SKM-1 treated with dmso at 0.1 percent for 144 hours (cell line): ENCODE results near the gene ARMH4.
A peak's percentile ranks its signal among the peaks of the same experiment; 100 is the strongest.

Experiments used
- DNase-seq: peaks from one replicate; lab custom pipeline; 2025; ENCODE audit not compliant: unreplicated experiment; lab: John Stamatoyannopoulos, UW

ARMH4 gene

DNA sequence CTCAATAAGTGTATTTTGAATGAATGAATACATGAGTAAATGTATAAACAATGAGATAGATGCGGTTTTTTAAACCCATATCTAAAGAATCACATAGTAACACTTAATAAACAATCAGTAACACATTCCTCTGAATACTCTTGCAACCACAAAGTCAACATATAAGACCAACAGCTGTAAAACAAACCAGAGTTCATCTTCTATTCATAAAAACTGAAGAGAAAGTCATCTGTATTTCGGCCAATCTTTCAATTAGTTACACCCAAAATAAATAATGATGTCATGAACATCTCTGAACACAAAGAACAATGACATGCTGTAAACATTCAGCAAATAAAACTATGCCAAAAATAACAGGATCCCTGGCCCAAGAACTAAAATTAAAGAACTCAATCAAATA is 47.2 kb downstream of the ARMH4 start:
- DNase-seq = no peak

DNA sequence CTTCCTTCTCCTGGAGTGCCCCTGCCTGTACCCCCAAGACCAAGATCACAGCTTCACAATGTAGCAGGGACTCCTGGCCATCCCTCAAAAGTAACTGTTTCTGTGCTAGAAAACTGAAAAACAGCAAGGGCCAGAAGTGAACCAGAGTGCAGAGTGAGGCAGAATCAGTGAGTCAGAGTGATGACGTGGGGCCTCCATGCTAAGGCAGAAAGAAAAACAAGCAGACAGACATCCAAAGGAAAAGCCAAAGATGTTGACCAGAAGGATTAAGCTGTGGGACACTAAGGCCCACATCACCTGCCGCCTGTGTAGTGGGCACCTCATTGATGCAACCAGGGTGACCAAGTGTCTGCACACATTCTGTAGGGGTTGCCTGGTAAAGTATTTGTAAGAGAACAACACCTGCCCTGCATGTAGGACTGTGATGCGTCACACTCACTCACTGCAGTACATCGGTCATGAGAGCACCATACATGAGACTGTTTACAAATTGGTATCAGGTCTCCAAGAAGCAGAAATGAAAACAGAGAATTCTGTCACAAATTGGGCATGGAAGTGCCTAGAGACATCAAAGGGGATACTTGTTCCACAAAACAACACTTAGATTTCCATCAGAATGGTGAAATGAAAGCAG is 51.2 kb downstream of the ARMH4 start:
- no peak for DNase-seq

DNA sequence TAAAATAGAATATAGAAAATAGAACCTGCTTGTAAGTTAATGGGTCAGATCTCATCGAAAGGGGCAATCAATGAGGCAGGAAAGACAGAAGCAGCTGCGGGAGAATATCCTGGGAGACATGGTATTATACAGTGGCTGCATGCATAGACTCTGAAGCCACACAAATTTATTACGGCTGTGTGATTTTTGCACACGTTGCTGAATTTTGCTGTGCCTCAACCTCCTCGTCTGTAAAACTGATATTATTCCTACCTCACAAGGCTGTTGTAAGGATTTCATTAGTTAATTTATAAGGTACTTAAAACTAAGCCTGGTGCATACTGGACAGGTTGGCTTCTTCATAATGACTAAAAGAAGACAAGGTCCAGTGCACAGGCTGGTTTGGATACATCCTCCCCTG is 52.3 kb downstream of the ARMH4 start:
- no peak for DNase-seq

DNA sequence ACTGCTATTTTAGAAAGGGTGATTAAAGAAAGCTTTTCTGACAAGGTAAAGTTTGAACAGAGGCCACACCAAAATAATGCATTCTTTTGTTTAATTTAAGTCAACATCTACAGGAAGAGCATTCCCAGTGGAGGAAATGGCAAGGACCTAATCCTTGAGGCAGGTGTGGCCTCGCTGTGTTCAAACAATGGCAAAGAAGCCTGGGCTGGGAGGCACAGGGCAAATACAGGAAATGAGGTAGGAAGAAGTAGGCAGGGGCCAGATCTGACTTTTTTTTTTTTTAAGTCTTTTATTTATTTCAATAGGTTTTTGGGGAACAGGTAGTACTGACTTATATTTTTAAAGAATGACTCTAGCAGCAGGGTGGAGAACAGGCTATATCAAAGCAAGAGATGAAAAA is 53.5 kb downstream of the ARMH4 start:
- no peak for DNase-seq

DNA sequence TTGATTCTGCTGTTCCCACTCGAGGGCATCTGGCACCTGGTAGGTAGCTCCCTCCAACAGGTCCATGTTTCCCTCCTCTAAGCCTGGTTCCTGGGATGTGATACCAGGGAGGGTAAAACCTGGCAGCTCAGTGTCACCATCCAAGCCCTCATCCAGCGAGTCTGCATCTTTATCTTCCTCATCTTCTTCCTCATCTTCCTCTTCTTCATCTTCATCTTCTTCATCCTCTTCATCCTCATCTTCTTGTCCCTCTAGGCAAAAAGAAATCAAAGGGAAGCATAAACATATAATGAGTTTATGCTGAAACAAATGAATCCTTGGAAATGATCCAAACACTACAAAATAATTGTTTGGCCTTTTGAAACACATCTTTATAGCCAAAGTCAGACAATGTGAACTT is 55.3 kb downstream of the ARMH4 start:
- DNase-seq = no peak

DNA sequence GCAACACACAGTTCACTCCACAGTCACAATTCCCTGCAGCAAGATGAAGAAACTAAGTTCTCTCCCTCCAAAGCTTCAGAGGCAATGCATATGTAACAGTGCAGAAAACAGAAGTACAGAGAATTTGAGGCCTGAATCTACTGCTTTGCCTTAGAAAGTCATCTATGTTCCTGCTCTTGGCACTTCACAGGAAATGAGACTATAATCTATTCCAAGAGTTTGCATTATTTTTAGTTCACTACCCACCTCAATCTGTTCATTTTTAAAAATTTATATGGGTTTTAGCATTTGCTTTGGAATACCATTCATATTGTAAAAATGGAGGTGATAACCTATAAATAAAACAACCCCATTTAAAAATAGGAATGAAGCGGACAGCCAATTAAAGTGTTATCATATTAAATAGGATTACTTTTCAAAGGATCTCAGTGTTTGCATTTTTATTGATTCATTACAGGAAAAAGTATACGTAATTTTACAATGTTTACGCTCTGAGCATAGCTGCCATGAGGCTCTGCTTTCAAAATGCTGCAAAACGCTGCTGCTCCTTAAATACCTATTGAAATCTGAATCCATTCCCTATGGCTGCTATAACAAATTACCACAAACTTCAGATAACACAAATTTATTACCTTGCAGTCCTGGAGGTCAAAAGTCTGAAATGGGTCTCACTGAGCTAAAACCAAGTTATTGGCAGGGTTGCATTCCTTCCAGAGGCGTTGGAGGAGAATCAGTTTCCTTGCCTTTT is 60.0 kb downstream of the ARMH4 start:
- DNase-seq = no peak

DNA sequence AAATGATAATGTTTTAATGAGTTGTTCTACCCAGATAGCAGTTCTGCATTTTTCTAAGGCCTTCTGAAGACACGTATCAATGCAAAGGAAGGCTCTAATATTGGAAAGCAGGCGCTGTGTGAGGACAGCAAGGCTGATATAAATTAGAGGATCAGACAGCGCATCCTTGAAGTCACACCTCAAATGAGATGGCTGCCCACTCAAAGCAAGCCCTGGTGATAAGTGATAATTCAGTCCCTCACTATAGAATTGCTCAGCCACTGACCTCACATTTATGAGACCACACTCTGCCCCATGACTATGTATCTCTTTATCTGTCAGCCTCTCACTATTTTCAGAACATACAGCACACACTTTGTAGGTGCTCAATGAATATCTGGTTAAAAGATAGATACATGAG is 62.4 kb downstream of the ARMH4 start:
- DNase-seq = no peak

DNA sequence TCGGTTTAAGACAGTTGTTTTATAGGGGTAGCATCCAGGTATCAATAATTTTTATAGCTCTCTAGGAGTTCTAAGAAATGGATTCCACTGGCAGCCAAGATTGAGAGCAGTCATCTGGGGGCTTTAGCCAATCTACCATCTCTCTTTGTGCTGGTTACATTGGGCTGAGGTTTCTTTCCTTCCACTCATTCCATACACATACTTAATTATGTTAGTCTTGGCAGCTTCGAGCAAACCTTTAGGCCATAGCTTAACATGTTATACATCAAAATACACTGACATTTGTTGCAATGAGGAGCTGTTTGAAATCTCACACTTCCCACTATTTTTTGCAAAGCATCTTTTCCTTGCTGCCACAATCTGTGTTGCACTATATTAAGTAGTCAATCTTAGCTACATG is 63.1 kb downstream of the ARMH4 start:
- DNase-seq = no peak

DNA sequence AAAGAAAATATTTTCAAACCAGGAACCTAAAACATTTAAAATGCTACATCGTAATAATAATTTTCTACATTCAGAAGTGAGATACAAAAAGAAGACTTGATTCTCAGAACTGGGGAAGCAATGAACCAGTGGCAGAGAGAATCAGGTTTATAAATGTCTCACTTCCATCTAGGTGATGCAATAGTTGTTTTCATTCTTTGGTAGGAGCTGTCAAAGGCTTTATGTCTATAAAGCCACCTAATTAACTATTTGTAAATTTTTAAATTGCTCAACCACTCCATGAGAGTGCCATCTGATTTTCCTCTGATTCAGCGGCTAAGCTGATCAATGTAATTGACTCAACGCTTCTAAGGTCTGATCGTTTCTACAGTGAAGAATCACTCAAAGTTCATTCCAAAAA is 66.1 kb downstream of the ARMH4 start:
- DNase-seq = no peak

DNA sequence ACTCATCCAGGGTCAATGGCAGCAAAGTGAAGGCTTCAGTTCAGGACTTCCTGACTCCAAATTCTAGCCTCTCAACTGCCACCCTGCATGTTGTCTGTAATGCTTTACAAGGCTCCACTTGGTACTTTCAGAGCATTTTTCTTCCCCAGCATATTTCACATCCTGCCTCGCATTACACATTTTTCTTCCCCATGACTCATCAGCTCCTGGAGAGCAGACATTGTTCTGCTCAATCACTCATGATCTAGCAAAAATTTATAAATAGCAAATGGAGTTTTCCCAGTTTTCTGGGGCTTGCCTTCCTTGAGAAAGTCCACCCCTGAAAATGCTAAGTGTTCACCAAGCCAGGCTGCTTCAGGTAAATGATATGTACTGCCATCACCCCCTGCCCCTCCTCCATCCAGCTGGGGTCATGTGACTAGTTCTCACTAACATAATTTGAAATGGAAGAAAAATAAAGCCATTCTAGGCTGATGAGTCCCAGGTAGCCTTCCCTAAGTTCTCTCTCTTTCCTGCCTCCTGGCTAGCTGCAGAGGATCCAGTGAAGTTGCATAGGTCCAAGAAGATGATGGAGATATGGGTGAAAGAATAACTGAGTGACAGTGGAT is 69.4 kb downstream of the ARMH4 start:
- no peak for DNase-seq

DNA sequence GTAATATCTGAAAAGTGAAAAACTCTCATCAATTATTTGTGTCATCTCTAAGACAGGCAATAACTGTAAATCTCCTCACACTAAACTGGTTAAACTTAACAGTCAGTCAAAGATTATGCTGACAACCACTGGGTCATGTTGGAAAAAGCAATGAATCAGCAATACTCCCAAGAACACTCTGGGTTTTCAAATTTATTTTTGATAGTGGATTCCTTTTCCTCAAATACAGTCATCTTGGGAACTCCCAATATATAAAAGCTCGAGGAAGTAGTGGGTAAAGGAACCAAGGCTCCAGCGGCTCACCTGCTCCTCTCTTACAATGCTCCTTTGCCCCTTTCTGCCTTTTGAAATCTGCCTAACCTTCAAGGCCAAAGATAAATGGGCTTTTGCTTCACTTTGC is 70.0 kb downstream of the ARMH4 start:
- DNase-seq = no peak

DNA sequence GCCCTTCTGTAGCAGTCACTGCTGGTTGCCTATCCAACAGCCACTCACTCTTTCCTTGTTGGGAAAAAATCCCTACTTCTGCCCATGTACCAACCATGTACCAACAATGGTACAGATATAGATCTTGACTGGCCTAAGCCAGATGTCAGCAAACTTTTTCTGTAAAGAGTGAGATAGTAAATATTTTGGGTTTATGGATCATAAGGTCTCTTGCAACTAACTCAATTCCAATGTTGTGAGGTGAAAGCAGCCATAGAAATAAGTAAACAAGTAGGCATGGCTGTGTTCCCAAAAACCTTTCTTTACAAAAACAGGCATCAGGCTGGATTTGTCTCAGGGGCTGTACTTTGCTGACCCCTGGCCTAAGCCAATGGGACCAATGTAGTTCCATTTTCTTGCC is 73.5 kb downstream of the ARMH4 start:
- no peak for DNase-seq

DNA sequence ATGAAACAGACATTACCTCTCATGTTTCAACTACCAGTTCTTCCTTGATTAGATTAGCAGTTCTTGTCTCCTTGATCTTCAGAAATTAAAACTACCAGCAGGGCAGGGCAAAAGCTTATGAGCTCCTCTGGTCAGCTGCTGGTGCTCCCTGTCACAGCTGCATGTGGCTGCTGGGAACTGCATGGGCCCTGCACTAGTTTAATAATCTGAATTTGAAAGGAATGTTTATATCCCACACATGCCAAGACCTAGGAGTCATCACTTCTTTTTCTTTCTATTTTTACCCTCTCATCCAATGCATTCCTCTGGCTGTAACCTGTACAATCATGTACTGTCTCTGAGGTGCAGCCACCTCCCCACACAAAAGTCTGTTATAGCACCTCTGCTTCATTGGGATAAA is 73.9 kb downstream of the ARMH4 start:
- no peak for DNase-seq

DNA sequence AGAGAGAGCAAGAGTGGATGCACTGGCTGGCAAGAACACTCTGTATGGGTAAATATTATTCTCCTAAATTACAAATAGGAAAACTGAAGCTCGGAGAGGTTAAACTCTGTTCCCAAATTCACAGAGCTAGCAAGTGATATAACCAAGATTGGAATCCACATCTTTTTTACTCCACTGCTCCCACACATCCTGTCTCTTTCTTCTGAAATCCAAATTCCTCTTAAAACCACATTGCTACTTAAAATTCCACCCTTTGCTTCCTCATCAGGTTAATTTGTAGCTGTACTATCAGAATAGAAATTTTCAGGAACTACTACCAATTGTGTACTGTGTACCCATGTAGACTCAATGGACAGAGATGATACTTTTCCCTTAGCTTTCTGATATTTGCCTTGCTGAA is 74.4 kb downstream of the ARMH4 start:
- no peak for DNase-seq

DNA sequence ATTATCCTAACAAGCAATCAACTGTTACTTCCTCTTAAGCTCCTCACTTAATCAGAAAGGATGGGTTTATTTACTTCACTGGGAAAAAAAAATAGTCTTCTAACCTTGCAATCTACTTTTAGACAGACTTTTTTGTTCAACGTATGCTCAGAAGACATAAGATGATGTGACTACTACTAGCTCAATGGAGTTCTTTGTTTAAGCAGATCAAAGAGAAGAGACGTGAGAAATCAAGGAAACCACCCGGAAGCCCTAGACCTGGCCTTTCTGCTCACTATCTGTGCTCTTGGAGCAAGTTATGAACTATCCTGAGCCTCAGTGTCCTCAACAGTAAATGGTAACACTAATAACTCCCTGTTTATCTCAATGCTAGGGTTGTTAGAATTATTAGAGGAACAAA is 78.5 kb downstream of the ARMH4 start:
- no peak for DNase-seq

DNA sequence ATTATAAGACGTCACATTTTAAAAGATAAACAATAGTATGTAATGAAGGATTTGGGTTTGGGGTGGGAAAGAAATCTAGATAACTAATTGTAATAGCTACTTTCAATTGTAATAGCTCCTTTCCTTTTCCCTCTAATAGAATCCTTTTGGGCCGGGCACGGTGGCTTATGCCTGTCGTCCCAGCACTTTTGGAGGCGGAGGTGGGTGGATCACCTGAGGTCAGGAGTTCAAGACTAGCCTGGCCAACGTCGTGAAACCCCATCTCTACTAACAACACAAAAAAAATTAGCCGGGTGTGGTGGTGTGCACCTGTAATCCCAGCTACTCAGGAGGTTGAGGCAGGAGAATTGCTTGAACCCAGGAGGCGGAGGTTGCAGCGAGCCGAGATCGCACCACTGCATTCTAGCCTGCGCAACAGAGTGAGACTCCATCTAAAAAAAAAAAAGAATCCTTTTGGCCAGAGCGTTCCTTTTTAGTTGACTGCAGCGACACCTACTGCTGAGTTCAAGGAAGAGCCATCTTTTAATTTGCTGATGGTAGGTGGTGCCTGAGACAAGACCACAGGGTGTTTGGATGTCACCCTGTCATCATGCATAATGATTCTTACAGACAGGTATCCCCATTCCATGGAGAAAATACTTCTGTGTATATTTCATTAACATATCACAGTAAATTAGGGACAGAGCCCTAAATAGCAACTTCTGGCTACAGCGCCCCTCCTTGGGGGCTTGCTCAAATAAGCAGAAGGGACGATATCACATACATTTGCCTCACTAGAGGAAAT is 79.5 kb downstream of the ARMH4 start:
- DNase-seq = peak; percentile 45

DNA sequence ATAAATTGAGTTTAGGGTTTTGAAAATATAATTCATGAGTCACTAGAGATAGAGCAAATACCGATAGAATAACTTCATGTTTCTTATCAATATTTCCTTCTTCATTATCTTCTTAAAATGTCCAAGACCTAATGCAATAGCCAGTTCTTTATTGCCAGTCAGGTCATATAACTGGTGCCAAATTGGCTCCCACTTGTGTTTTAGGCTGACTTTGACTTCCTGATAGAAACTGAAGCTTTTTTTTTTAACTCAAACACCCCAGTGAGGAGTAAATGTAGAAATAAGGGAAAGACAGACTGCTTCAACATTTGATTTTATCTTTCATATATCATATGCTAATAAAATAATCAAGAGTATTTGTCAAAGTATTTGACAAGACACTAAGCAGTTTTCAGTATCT is 80.7 kb downstream of the ARMH4 start:
- no peak for DNase-seq

DNA sequence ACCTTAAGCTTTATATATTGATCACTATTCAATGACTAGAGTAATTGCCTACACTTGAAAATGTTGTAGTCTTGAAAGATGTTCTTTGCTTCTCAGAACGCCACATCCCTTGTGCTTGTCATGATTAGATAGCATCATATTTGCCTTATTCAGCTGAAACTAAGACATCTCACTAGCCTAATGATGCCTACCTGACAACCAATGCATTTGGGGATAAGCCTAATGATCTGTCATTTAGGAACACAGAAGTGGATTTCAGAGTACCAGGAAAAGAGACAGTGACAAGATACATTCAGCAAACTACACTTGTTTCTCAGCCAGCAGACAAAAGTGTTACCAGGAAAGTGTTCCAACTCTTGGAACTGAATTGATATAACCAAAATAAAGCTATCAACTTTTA is 83.7 kb downstream of the ARMH4 start:
- DNase-seq = no peak

DNA sequence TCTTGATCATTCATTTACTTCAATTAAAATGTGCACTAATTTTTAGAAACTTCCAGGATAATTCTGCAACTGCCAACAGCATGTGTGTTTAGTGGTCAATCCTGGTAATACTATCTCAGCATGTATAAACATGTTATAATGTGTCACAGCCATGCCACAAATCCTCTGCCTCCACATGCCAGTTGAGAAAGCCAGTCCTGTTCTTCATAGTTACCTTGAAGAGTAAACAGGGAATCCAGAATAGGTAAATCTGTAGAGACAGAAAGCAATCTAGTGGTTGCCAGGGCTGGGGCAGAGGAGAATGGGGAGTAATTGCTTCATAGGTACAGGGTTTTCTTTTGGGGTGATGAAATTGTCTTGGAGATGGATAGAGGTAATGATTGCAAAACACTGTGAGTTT is 85.9 kb downstream of the ARMH4 start:
- DNase-seq = no peak

DNA sequence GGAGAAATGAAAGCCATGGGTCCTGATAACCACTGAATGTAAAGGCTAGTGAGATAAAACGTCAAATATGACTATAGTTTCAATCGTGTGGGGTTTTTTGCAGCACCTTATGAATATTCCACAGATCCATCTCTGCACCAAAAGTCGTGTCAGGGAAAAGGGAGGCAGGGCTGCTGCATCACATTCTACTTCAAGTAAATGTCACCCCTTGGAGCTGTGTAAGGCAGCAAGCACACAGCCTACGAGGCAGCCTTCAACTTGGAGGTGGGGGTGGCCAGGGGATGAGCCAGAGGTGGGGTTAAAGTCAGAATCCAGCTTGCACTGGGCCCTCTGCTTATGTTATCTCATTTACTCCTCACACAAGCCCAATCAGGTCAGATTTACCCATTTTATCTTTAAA is 90.4 kb downstream of the ARMH4 start:
- DNase-seq = no peak

DNA sequence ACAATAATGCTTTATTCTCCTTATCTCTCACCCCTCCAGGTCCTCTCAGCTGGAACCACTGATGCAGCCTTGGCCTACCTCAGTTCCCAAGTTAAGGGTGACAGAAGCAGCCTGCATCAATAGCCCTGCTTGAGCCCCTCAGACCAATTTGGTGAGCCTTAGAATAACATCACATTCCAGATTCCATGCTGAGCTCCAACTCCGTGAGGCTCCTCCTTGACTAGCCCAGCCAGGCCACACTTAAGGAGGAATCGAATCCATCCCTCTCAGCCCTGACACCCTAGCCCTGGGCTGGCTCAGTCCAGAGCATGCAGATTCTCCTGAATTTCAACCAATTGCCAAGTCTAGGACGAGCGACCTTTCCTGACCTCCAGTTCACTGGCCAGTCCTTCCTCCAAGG is 91.1 kb downstream of the ARMH4 start:
- DNase-seq = no peak

DNA sequence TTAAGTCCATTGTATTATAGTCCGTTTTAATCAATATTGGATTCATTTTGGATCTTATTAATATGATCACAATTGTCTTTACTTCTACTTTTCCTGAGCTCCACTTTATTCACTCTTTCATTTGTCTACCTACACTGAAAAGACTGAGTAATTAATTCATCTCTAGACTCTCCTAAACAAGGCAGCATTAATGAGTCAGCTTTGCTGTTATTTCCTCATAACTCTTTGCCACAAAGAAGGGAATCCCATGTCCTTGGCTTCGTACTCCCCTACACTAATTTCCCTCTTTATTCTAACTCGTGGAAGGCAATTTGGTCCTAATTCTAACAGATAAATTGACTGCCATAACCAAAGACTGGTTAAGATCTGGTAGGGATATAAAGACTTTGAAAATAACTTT is 91.9 kb downstream of the ARMH4 start:
- no peak for DNase-seq
